HepG2 (cell line): ENCODE results near the gene TOM1L2. TPM values are rescaled to one million over a fixed set of nuclear protein-coding genes. Genes with fewer than 3 reads are reported as not detected.

ENCODE experiments used
- ATAC-seq: fragments of 200-7000 bp; cut with Tn5 transposase; 3 replicates; pipeline ENCODE4 v1.9.1; 2020; ENCODE audit warnings: mild to moderate bottlenecking, moderate library complexity
- BruUV-seq: library from RNA; stranded (reverse); fragments of 400-500 nt; replicated peaks from 2 replicates; lab custom pipeline; 2021; lab: Mats Ljungman, UMichigan
- CTCF ChIA-PET: fragments of 300-600 bp; formaldehyde crosslinking; extraction: SDS; loops from one replicate; lab custom pipeline; 2021; ENCODE audit warnings: low total read pairs, inconsistent platforms, low intra/inter-chr PET ratio; lab: Yijun Ruan, JAX
- POLR2A ChIA-PET: fragments of 350-600 bp; sonication (Branson Sonifier 250); formaldehyde crosslinking; loops from one replicate; lab custom pipeline; 2020; ENCODE audit warnings: antibody characterized with exemption, inconsistent platforms; lab: Yijun Ruan, JAX
- DNase-seq: peaks from one replicate; pipeline ENCODE4 v3.0.0-alpha.2; 2015; ENCODE audit warnings: low spot score
- FAIRE-seq: peaks from 3 replicates; lab custom pipeline; 2011; peaks lifted over from hg19 to GRCh38; lab: Jason Lieb, UNC
- H2AFZ ChIP-seq: one replicate; pipeline ENCODE4 v1.6.1; 2011; ENCODE audit warnings: low read length, inconsistent platforms
- H3K27ac ChIP-seq: fragments of 300-600 bp; 3 replicates; pipeline ENCODE4 v1.8.0; 2011; ENCODE audit warnings: mixed run types, mild to moderate bottlenecking, mixed read lengths, low read length, inconsistent platforms; ENCODE audit not compliant: insufficient read depth; ENCODE audit errors: extremely low read length
- H3K27me3 ChIP-seq, 2 experiments: fragments of 200-600 bp in 1 of 2; 2 replicates in 1 of 2; 3 replicates in 1 of 2; pipeline versions ENCODE4 v1.6.0 to v1.8.0; 2011; ENCODE audit warnings: low read length in 2 of 2, mild to moderate bottlenecking in 2 of 2, moderate library complexity in 2 of 2, inconsistent platforms in 1 of 2; ENCODE audit not compliant: insufficient read depth in 2 of 2, control insufficient read depth in 1 of 2
- H3K36me3 ChIP-seq, 2 experiments: fragments of 200-600 bp in 1 of 2; replicated peaks in 1 of 2; 2 replicates in 1 of 2; 3 replicates in 1 of 2; pipeline versions ENCODE4 v1.5.1 to v1.8.0; 2011; ENCODE audit warnings: low read length in 2 of 2, inconsistent platforms in 1 of 2; ENCODE audit not compliant: insufficient read depth in 2 of 2, control insufficient read depth in 1 of 2
- H3K4me1 ChIP-seq: 2 replicates; pipeline ENCODE4 v1.5.1; 2012; ENCODE audit warnings: low read length, inconsistent platforms; ENCODE audit not compliant: insufficient read depth
- H3K4me2 ChIP-seq: 2 replicates; pipeline ENCODE4 v1.6.0; 2011; ENCODE audit warnings: low read depth, low read length, inconsistent platforms
- H3K4me3 ChIP-seq, 3 experiments: fragments of 200-600 bp in 1 of 3; sonication (generic), shearing (Covaris generic) in 1 of 3; replicated peaks in 1 of 3; 2 replicates each; pipeline ENCODE4 v1.5.1; 2011 to 2016; ENCODE audit warnings: low read length in 3 of 3, inconsistent platforms in 2 of 3, low read depth in 2 of 3, mild to moderate bottlenecking in 2 of 3, control low read depth in 1 of 3, mixed read lengths in 1 of 3; ENCODE audit not compliant: insufficient read depth in 1 of 3
- H3K79me2 ChIP-seq: one replicate; pipeline ENCODE4 v1.6.1; 2011; ENCODE audit warnings: low read length, inconsistent platforms; ENCODE audit not compliant: insufficient read depth
- H3K9ac ChIP-seq: 2 replicates; pipeline ENCODE4 v1.6.0; 2011; ENCODE audit warnings: mild to moderate bottlenecking, low read depth, low read length, inconsistent platforms; ENCODE audit not compliant: insufficient read depth
- H3K9me3 ChIP-seq: 2 replicates; pipeline ENCODE4 v1.5.1; 2012; ENCODE audit warnings: mild to moderate bottlenecking, low read length
- H4K20me1 ChIP-seq: 2 replicates; pipeline ENCODE4 v1.6.0; 2011; ENCODE audit warnings: inconsistent platforms, mild to moderate bottlenecking, low read length, moderate library complexity; ENCODE audit not compliant: insufficient read depth
- CEBPZ ChIP-seq: IDR thresholded peaks from 2 replicates; pipeline ENCODE4 v1.6.1; 2012; ENCODE audit warnings: low read length, improper control_type of control experiment
- GATA4 ChIP-seq: sonication (generic); IDR thresholded peaks from 2 replicates; pipeline ENCODE4 v1.6.1; 2016; ENCODE audit warnings: antibody characterized with exemption, low read depth, borderline replicate concordance
- HNF4G ChIP-seq, 2 experiments: sonication (generic) in 1 of 2; formaldehyde crosslinking in 1 of 2; IDR thresholded peaks; 2 replicates each; pipeline versions ENCODE4 v1.4.0 to v1.6.1; 2011 to 2020; ENCODE audit warnings: borderline replicate concordance in 2 of 2, low read depth in 2 of 2, mild to moderate bottlenecking in 2 of 2, low read length in 1 of 2, missing genetic modification reagents in 1 of 2, moderate library complexity in 1 of 2
- ISL2 ChIP-seq: sonication (generic); formaldehyde crosslinking; IDR thresholded peaks from 2 replicates; pipeline ENCODE4 v1.5.0; 2020; ENCODE audit warnings: missing genetic modification reagents
- MEIS2 ChIP-seq: sonication (generic); formaldehyde crosslinking; IDR thresholded peaks from 2 replicates; pipeline ENCODE4 v1.9.0; 2021; ENCODE audit warnings: mild to moderate bottlenecking, missing genetic modification reagents
- RFXAP ChIP-seq: sonication (generic); formaldehyde crosslinking; IDR thresholded peaks from 2 replicates; pipeline ENCODE4 v1.4.0; 2020; ENCODE audit warnings: missing genetic modification reagents, borderline replicate concordance
- ZNF225 ChIP-seq: sonication (generic); formaldehyde crosslinking; IDR thresholded peaks from 2 replicates; pipeline ENCODE4 v1.4.0; 2020; ENCODE audit warnings: mild to moderate bottlenecking, missing genetic modification reagents
- ZNF230 ChIP-seq: sonication (generic); formaldehyde crosslinking; IDR thresholded peaks from 2 replicates; pipeline ENCODE4 v1.4.0; 2020; ENCODE audit warnings: mild to moderate bottlenecking, missing genetic modification reagents
- ZNF253 ChIP-seq: sonication (generic); formaldehyde crosslinking; IDR thresholded peaks from 2 replicates; pipeline ENCODE4 v1.8.0; 2022; ENCODE audit warnings: mild to moderate bottlenecking, missing genetic modification reagents, borderline replicate concordance
- ZNF264 ChIP-seq: sonication (generic); formaldehyde crosslinking; IDR thresholded peaks from 2 replicates; pipeline ENCODE4 v1.4.0; 2020; ENCODE audit warnings: missing genetic modification reagents
- ZNF570 ChIP-seq: sonication (generic); formaldehyde crosslinking; IDR thresholded peaks from 2 replicates; pipeline ENCODE4 v1.4.0; 2020; ENCODE audit warnings: mild to moderate bottlenecking, missing genetic modification reagents, borderline replicate concordance
- ZNF660 ChIP-seq: sonication (generic); formaldehyde crosslinking; IDR thresholded peaks from 2 replicates; pipeline ENCODE4 v1.5.1; 2020; ENCODE audit warnings: mild to moderate bottlenecking, low read depth, missing genetic modification reagents, borderline replicate concordance
- ZNF761 ChIP-seq: sonication (generic); formaldehyde crosslinking; conservative IDR thresholded peaks from 2 replicates; pipeline ENCODE4 v1.4.0; 2020; ENCODE audit warnings: mild to moderate bottlenecking, missing genetic modification reagents
- WGBS: methylation state at CpG from one replicate; pipeline ENCODE4 v1.1.6; 2017; ENCODE audit warnings: low lambda C conversion rate; 5-methylcytosine and 5-hydroxymethylcytosine counted together
- in situ Hi-C: cut with HindIII; loops from 2 replicates; pipeline ENCODE4 v1.10.0; 2017; ENCODE audit warnings: low pct_unique_long_range_greater_than_20kb; ENCODE audit not compliant: extremely low pct_ligation_motif_present
- intact Hi-C: fragments of 100-400 bp; cut with micrococcal nuclease; formaldehyde crosslinking; loops from one replicate; pipeline ENCODE4 v1.10.0; 2022; ENCODE audit not compliant: unreplicated experiment
- polyA plus RNA-seq, 8 experiments: library from polyadenylated mRNA; depleted of rRNA in 3 of 8; stranded (reverse) in 7 of 8; unstranded in 1 of 8; fragments of >200 nt; fragmentation: Illumina TruSeq in 4 of 8; extraction: Trizol in 4 of 8; gene quantifications; 2 replicates each; pipeline versions ENCODE4 v1.2.1 to v1.2.3, GENCODE V29; 2011 to 2016; ENCODE audit warnings: low read depth in 4 of 8, missing spikeins in 1 of 8, mixed read lengths in 1 of 8; ENCODE audit not compliant: insufficient read depth in 1 of 8
- total RNA-seq, 5 experiments: library from RNA; depleted of rRNA; stranded (reverse); fragments of >200 nt; fragmentation: Illumina TruSeq; extraction: Trizol; gene quantifications; 2 replicates each; pipeline ENCODE4 v1.2.3, GENCODE V29; 2016; ENCODE audit warnings: low read depth in 1 of 5

TOM1L2 gene
- total and polyA plus RNA-seq, 2 of the 13 experiments (the other 11 are each of a cell fraction or from before 2014, with no cell fraction given): 4.7 to 7.4 TPM

GRCh38 chr17:17820046-17820445 is 152.2 kb downstream of the TOM1L2 start:
- BruUV-seq: no TSS peak
- Histone ChIP-seq H3K4me3 (no peak overlapping the region), H3K4me2 (no peak overlapping the region), H3K27me3 (no peaks in the 10 kb centered on the region), H3K27ac (no peak overlapping the region), H3K9ac (no peak overlapping the region), H4K20me1 (peaks cover 57% of the 10 kb centered on the region), H3K9me3 (no peaks in the 10 kb centered on the region), H3K36me3 (peaks cover 53 to 75% of the 10 kb centered on the region in 2 experiments), H2AFZ (no peak overlapping the region), H3K79me2 (peaks cover 46% of the 10 kb centered on the region), H3K4me1 (peaks cover 66% of the 10 kb centered on the region)
- ChIA-PET POLR2A (interaction anchor here (1.0 to 8.6 kb wide), 3 partner anchors 10 to 21 kb away, joined by 3 to 69 read pairs (median 4); partner anchors contain the start of gene SREBF1), CTCF (no interaction called here)
- 97% methylated on average over 6 of the region's 10 CpGs for WGBS
- no peak for ATAC-seq
- intact Hi-C loops: no loop called here
- FAIRE-seq: no peak
- DNase-seq: no peak
- no peak for TF ChIP-seq HNF4G (IDR thresholded peaks at IDR 0.05; ENCODE audit: borderline replicate concordance, low read depth, low read length)
- no peak for TF ChIP-seq HNF4G (CRISPR knock-in tag; IDR thresholded peaks at IDR 0.05; ENCODE audit: borderline replicate concordance, low read depth)
- no peak for TF ChIP-seq ZNF660 (CRISPR knock-in tag)
- TF ChIP-seq ZNF225 (CRISPR knock-in tag): no peak
- TF ChIP-seq MEIS2 (CRISPR knock-in tag): no peak
- no peak for TF ChIP-seq ZNF570 (CRISPR knock-in tag)
- TF ChIP-seq ZNF264 (CRISPR knock-in tag): no peak
- no peak for TF ChIP-seq ISL2 (CRISPR knock-in tag)
- no peak for TF ChIP-seq ZNF253
- TF ChIP-seq RFXAP (CRISPR knock-in tag): no peak
- no peak for TF ChIP-seq CEBPZ
- no peak for TF ChIP-seq GATA4
- no peak for TF ChIP-seq ZNF761
- TF ChIP-seq ZNF230: no peak
- in situ Hi-C loops: no loop called here
